ENCODE data around the gene ZNF134.

Gene ZNF134

DNA sequence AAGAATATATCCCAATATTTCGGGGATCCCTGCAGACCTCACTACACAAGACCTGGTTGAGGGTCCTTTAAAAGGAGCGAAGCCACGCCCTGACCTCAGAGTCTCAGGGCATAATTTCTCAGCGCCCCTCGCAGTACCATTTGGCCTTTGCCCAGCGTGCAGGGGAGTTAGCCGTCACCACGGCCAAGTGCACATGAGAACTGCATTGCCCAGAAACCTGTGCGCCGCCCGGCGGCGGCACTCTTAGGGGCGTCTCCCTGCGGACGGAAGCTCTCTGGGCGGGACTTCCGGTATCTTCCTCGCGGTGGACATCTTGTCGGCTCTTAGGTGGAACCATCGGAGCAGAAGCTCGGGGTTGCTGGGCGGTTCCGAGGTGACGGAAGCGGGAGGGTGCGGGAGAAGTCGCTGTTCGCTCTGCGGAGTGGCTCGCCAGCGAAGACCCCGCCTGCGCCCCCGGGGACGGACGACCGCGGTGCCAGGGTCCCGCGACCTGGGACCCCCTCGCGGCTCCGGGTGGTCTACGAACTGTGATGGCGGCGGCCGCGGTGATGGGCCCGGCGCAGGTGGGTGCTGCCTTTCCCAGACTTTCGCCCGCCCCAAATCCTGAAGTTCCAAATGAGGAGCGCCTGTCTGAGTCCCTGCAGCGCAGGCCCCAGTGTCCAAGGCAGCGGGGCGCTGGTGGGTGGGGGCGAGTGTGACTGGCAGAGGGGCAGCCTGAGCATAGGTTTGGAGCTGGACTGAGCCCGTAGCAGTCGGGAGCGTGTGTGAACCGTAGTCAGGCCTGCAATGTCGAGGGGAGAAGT lies at the start of gene ZNF134:
Gene ZNF134, plus strand, starts transcription at position 302 of the 803 bp plus-strand sequence. CDS start 5,227 bp downstream, outside the sequence.
- DNase-seq = peak; percentile 63

DNA sequence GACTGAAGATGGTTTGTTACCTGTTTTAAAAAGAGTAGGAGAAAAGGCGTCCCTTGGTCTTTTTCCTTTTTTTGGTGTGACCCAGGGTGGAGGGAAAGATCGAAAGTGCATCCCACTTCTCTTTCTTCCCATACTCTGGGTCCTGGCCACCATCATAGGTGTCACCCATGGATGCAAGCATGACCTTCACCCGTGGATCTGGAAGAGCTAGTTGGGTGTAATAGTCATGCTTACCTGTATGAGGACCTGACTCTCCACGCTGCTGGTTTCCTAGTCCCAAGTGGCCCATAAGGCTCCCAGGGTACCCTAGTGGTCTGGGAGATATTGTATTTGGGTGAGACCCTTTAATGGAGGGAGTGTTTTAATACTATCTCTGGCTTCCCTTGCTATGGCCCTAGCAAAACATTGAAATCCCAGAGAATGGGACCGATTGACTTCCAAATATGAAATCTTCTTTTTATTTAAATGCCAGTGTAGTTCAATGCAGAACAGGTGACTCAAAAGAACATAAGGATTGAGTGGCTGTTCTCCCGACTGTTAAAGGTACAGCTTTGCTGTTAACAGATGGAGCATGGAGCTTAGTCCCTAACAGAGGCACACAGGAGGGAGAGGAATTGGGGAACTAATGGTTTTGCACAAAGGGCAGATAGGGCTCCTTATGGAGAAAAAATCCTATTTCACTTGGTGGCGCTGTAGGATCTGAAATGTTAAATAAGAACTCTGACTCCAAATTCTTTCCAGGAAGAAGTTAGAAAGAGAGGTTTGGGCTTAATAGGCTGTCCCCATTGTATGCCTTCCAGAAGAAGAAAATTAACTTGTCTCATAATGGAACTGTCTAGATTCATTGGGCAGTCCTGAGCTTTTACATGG lies 47.4 kb upstream of the ZNF134 start:
- DNase-seq = no peak

DNA sequence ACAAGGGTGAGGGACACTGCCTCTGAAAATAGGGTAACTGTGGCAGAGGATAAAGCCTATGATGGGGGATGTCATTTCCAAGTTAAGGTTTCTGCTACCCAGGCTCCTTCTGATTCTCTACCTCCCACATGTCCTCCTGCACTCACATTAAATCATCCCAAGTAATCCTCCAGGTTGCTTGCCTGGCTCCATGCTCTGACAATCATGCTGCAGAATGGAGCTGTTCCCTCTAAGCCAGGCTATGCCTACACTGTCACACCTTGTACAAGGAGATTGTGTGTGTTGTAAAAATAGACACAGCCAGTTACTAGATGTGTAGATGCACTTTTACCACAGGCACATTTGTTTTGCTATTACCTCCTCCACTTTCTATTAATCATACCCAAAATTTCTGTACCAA lies 43.3 kb upstream of the ZNF134 start:
- DNase-seq = no peak

DNA sequence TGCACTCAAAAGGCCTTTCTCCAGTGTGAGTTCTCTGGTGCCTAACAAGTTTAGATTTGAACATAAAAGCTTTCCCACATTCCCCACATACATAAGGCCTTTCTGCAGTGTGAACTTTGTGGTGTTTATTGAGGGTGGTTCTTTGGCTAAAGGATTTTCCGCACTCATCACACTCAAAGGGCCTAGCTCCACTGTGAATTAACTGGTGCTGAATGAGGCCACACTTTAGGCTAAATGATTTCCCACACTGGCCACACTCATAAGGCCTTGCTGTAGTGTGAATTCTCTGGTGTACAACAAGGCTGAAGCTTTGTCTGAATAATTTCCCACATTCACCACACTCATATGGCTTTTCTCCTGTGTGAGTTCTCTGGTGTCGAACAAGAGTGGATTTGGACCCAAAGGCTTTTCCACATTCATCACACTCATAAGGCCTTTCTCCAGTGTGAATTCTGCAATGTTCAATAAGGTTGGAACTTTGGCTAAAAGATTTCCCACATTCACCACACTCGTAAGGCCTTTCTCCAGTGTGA lies 41.6 kb upstream of the ZNF134 start:
- DNase-seq = no peak

DNA sequence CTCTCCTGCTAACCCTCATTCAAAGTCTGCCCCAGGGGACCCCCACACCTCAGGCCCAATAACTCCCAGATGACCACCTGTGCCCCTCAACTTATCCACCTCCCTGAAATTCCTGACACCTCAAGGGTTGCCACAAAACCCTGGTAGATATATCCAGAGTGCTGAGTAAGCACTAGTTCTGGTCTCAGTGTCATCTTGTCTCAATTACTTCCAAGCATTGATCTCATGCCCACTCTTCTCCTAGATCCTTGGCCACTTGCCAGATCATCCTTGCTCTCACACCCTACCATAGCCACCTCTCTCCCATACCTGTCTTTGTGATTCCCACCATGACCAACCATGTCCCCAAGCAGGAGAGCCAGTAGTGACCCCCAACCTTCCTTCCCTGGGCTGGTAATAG lies 37.4 kb upstream of the ZNF134 start:
- DNase-seq = no peak

DNA sequence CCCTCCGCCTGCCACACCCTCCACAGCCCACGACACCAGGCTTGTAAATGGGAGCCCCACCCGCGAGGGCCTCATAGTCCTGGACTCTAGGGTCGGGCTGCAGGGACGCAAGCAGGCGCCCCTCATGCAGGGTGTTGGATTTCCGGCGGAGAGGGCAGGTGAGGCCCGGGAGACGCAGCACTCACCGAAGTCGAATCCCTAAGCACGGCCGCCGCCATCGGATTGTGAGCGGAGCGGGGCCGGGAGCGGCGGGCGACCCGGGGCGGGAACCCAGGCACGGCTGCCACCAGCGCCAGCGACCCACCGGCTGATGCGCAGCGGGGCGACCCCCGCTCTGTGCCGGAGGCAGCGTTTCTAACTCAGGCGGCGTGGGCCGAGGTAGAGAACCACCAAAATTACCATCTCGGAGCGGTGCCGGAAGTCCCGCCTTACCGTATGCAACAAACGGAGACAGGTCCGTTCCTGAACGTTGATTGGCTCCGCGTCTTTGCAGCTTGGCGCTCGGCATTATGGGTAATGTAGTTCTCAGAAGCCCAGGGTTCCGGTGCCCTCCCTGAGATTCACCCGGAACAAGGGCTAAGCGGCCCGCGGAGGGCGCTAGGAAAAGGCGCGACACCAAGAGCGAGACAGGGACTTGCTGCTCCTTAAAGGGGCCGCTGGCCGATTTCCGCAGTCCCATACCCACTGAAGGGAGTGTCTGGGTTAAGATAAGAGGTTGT lies 35.4 kb upstream of the ZNF134 start, which contains the start of gene ZNF416:
Gene ZNF416, minus strand, starts transcription at position 425 of the 719 bp plus-strand sequence. Its CDS starts 207 bp downstream, at position 218.
- DNase-seq = peak; percentile 97

DNA sequence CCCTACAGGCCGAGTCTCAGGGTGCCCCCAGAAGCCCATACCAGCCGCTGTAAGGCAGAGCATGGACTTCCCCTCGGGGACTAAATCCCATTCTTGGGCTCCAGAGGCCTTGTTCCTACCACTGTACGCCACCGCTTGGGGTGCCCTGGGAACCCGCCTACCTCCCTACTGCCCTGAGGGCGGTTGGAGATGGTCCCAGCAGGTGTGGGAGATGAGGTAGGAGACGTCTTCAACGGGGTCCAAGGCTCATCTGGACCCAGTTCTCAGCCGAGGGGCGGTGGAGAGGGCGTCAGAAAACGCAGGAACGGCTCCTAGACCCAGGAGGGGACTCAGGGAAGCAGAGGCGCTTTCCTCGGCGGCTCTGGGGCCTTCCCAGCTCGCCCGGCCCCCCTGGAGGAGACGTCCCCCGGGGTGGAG lies 30.9 kb upstream of the ZNF134 start:
- no peak for DNase-seq

DNA sequence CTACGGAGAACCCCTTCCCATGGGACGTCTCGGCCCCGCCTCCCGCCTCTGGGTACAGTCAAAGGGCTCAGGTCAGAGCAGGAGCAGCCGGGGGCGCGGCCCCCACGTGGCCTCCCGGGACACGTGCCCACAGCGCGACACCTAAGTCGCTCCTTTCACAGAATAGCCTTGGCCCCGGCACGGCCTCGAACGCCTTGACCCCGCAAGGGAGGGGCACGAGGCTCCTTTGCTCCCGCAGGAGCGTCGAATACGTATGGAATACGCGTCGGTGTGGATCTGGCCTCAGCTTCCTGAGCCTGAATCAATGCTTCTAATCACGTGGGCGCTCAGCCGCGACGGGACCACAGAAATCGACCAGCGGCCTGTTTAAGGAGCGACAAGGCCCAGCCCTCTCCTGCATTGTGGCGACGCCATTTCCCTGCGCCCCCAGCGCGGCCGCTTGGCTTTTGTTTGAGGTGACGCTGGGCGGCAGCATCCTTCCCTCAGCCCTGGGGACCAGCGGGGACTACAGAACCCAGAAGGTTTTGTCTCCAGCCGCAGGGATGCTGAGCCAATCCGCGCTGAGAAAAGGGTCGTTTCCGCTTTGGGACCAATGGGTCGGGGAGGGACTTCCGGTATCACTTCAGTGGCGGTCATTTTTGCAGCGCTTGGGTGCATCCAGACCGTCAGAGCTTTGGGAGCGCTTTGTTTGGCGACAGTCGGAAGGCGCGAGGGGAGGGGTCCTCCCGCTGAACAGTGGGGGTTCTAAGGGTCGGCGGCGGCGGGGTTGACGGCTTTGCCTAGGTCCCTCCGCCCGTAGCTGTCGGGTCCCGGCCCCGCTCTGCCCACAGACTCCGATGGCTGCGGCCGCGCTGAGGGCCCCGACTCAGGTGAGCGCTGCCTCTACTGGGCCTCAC lies 30.3 kb upstream of the ZNF134 start, which contains the start of gene ZIK1:
Gene ZIK1, plus strand, starts transcription at position 625 of the 896 bp plus-strand sequence. Its CDS starts 212 bp downstream, at position 837.
- DNase-seq = peak; percentile 68

DNA sequence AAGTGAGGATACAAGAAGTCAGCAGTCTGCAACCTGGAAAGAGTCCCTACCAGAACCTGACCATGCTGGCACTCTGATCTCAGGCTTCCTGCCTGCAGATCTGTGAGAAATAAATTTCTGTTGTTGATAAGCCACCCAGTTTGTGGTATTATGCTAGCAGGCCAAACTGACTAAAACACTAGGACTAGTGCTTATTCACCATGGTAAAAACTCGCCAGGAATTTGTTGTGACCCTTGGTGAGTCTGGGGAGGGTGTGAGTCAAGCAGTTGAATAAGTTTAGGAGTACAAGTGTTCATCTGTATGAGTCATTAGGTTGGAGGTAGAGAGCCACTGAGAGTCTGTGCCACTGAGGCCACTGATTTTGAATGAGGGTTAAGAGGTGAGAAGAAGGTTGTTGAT lies 26.5 kb upstream of the ZNF134 start:
- DNase-seq = no peak

DNA sequence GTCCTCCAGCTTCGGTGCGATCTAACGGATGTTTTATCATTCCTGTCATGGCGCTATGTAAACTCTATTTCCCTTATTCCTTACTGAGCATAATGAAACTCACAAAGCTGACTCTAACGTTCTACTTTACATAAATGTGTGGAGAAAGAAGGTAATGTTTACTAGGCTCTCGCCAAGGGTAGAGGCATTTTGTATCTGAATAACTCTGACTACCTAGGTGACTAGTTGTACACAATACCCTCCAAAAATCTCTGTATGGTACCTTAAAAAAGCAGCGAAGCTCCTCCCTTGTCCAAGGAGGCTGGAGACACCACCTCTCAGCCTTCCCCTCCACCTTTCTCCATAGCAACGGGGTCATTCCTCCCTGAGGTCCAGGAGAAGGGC lies 14.7 kb upstream of the ZNF134 start:
- no peak for DNase-seq

DNA sequence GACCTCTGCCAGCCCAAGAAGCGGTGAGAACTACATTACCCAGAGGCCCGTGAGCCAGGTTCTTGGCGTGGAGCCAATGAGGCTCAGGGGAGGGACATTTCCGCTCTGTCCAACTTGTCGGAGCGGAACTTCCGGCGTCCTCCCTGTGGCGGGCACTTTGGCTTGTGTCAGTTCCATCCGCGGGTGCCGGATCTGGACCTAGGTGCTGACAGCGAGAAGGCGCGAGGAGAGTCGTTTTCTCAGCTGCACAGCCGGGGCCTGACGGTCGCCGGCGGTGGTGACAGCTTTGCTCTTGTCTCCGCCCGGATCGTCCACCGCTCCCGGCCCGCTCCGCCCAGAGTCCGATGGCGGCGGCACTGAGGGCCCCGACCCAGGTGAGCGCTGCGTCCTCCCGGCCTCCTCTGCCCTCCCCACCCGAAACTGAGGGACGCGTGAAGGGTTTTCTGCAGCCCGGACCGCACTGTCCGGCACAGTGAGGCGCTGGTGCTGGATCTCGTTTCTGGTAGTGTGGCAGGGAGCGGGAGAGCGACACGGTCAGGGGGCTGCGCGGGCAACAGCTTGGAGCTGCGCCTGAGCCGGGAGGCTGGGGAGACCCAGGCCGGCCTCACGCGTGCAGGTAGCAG lies 14.2 kb upstream of the ZNF134 start, which contains the start of gene ZNF530:
Gene ZNF530, plus strand, starts transcription at position 125 of the 623 bp plus-strand sequence. CDS start 4,461 bp downstream, outside the sequence.
- peak; percentile 78 for DNase-seq

DNA sequence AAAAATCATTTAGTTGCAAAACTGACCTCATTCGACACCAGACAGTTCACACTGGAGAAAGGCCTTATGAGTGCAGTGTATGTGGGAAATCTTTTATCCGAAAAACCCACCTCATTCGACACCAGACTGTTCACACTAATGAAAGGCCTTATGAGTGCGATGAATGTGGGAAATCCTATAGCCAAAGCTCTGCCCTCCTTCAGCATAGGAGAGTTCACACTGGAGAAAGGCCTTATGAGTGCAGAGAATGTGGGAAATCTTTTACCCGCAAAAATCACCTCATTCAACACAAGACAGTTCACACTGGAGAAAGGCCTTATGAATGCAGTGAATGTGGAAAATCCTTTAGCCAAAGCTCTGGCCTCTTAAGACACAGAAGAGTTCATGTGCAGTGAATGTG lies 7.1 kb upstream of the ZNF134 start:
- no peak for DNase-seq

DNA sequence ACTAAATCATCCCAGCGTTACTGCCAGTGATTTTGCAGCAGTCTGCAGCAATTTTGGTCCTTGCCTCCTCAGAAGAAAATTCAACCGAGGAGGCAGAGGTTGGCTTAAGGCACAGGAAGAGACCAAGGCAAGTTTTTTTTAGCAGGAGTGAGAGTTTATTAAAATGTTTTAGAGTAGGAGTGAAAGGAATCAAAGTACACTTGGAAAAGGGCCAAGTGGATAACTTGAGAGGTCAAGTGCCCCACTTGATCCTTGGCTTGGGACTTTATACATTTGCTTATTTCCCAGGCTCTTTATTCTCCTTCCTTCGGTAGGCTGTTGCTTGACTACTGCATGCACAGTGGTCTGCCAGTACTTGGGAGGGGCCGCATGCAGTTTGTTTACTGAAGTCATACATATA lies 2.9 kb upstream of the ZNF134 start:
- no peak for DNase-seq

DNA sequence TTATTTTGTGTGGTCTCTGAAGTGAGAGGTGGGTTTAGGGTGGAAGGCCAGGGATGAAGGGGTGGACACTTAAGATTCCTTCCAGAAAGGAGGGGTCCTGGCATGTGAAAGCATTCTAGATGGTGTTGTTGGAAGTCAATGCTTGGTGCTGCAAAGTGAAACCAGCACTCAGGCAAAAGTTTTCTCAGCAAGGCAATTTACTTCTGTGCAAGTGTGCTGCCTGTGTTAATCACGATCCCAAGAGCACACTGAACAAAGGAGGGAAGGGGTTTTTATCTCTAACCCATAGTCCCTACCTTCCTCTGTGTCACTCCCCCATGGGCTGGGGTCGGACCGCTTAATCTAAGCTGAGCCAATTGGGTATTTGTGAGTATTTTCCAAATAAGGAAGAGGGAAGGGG lies 1.3 kb downstream of the ZNF134 start:
- no peak for DNase-seq

DNA sequence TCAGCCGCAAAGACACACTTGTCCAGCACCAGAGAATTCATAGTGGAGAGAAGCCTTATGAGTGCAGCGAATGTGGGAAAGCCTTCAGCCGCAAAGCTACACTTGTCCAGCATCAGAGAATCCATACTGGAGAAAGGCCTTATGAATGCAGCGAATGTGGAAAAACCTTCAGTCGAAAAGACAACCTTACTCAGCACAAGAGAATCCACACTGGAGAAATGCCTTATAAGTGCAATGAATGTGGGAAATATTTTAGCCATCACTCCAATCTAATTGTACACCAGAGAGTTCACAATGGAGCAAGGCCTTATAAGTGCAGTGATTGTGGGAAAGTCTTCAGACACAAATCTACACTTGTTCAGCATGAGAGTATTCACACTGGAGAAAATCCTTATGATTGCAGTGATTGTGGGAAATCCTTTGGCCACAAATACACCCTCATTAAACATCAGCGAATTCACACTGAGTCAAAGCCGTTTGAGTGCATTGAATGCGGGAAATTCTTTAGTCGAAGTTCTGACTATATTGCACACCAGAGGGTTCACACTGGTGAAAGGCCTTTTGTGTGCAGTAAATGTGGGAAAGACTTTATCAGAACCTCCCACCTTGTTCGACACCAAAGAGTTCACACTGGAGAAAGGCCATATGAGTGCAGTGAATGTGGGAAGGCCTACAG lies 6.8 kb downstream of the ZNF134 start:
- no peak for DNase-seq

DNA sequence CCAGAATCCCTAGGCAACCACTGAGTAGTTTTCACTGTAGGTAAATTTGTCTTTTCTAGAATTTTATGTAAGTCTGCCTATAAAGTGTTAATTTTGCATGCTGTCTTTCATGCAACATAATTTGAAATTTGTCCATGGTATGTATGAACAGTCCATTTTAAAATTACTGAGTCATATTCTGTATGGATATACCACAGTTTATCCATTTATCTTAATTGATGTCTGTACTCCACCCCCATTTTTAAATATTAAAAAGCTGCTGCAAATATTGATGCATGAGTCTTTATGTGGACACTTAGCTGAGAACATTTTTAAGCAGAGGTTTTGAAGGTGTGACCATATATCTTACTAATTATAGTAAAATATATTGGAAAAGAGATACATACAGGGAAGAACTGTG lies 9.0 kb downstream of the ZNF134 start:
- DNase-seq = no peak

DNA sequence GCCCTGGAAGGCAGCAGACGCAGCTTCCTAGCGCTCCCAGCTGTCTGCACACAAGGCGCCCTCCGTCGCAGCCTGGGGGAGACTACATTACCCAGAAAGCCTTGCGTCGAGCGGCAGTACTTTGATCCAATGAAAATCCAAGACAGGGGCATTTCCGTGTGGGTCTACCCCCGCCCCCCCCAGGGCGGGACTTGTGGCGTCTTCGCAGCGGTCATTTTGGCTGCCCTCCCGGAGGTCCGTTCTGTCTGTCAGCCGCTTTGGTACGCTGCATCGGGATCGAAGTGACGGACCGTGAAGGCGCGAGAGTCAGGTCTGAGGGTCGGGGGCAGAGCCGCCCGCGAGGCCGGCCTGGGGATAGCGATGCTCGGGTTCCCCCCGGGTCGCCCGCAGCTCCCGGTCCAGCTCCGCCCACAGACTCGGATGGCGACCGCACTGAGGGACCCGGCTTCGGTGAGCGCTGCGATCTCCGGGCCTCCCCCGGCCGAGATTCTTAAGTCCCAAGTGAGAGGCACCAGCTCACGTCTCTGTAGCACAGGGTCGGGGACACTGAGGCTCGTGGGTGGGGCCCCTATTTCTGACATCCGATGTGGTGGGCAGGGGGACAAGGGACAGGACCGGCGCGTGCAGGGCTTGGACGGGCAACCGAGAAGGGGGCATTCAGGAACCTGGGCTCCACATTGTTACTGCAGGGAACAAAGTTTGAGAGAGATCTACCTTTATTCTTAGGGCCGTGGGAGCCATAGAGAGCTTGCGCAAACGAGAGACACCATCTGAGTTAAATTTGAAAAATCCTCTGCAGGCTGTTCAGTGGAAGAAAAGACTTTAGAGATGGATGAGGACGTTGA lies 19.2 kb downstream of the ZNF134 start, which contains the start of gene ZNF211:
Gene ZNF211, plus strand, starts transcription at position 182 of the 845 bp plus-strand sequence. Its CDS starts 179 bp downstream, at position 361.
- DNase-seq = peak; percentile 83

DNA sequence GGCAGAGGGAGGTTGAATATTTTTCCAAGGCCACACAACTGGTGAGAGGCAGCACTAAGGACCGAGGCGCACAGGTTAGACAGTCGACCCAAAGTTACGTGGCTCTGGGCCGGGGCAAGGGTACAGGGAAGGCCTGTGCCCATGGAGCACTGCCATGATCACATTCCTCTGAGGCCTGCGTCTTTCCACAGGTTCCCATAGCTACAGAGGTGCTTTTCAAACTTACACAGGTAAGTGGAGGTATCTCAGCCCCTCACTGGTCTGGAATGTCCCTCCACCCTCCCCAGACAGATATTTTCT lies 19.7 kb downstream of the ZNF134 start:
- no peak for DNase-seq

DNA sequence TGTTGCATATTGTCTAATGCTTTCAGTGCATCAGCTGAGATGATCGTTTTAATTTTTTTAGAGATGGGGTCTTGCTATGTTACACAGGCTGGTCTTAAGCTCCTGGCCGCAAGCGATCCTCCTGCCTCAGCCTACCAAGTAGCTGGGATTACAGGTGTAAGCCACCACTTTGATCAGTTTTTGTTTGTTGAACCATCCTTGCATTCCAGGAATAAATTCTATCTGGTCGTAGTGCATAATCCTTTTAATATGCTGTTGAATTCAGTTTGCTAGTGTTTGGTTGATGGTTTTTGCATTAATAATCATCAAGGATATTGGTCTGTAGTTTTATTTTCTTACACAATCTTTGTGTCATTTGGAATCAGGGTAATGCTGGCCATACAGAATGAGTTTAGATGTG lies 23.3 kb downstream of the ZNF134 start:
- DNase-seq = no peak
